K562 (cell line): ENCODE results near the gene FERMT3. TPM values are rescaled to one million over a fixed set of nuclear protein-coding genes. Genes with fewer than 3 reads are reported as not detected.
A peak's percentile ranks its signal among the peaks of the same experiment; 100 is the strongest.

ENCODE experiments used
- BCLAF1 ChIP-seq, 2 experiments: fragments of 450-650 bp in 1 of 2; IDR thresholded peaks; 2 replicates each; pipeline ENCODE4 v1.6.1; 2011 to 2017; ENCODE audit warnings: low read depth in 2 of 2, antibody characterized with exemption in 1 of 2, borderline replicate concordance in 1 of 2, low read length in 1 of 2, mild to moderate bottlenecking in 1 of 2, mixed read lengths in 1 of 2; ENCODE audit not compliant: control insufficient read depth in 1 of 2
- BMI1 ChIP-seq: fragments of 150-350 bp; IDR thresholded peaks from 2 replicates; pipeline ENCODE4 v1.6.1; 2014; ENCODE audit warnings: low read length
- CAMTA2 ChIP-seq: fragments of 250-450 bp; sonication (Bioruptor Pico); conservative IDR thresholded peaks from 2 replicates; pipeline ENCODE4 v1.5.1; 2022
- E2F5 ChIP-seq: sonication (generic); formaldehyde crosslinking; IDR thresholded peaks from 2 replicates; pipeline ENCODE4 v1.8.0; 2022; ENCODE audit warnings: mild to moderate bottlenecking, missing genetic modification reagents
- ESRRA ChIP-seq: fragments of 450-650 bp; IDR thresholded peaks from 2 replicates; pipeline ENCODE4 v1.6.1; 2014; ENCODE audit warnings: low read depth, mild to moderate bottlenecking, moderate library complexity, borderline replicate concordance
- FOXJ3 ChIP-seq: sonication (generic); formaldehyde crosslinking; IDR thresholded peaks from 2 replicates; pipeline ENCODE4 v1.4.0; 2020; ENCODE audit warnings: mild to moderate bottlenecking, missing genetic modification reagents
- FOXP4 ChIP-seq: sonication (generic); formaldehyde crosslinking; IDR thresholded peaks from 2 replicates; pipeline ENCODE4 v1.8.0; 2022; ENCODE audit warnings: mild to moderate bottlenecking, missing genetic modification reagents, borderline replicate concordance
- GABPA ChIP-seq: fragments of 200-800 bp; sonication (Bioruptor generic); conservative IDR thresholded peaks from 2 replicates; pipeline ENCODE4 v1.6.1; 2016; ENCODE audit warnings: low read depth, missing genetic modification characterization, missing compliant biosample characterization
- JUND ChIP-seq, 2 experiments: IDR thresholded peaks; 2 replicates in 1 of 2; 3 replicates in 1 of 2; pipeline ENCODE4 v1.6.1; 2011; ENCODE audit warnings: borderline replicate concordance in 2 of 2, low read depth in 2 of 2, low read length in 2 of 2, improper control_type of control experiment in 1 of 2, missing biosample characterization in 1 of 2, missing genetic modification characterization in 1 of 2, missing genetic modification reagents in 1 of 2
- KDM1A ChIP-seq, 2 experiments: fragments of 450-650 bp; IDR thresholded peaks; 2 replicates each; pipeline ENCODE4 v1.6.1; 2016; ENCODE audit warnings: mild to moderate bottlenecking in 2 of 2
- MAFG ChIP-seq: fragments of 450-650 bp; conservative IDR thresholded peaks from 2 replicates; pipeline ENCODE4 v1.6.1; 2016; ENCODE audit warnings: missing genetic modification characterization, missing compliant biosample characterization
- NFYB ChIP-seq: IDR thresholded peaks from 2 replicates; pipeline ENCODE4 v1.6.1; 2011; ENCODE audit warnings: mild to moderate bottlenecking, moderate library complexity; ENCODE audit not compliant: insufficient read length; ENCODE audit errors: extremely low read depth
- PHF8 ChIP-seq: fragments of 200-600 bp; sonication (generic); IDR thresholded peaks from 2 replicates; pipeline ENCODE4 v1.6.1; 2012; ENCODE audit warnings: mixed run types, mild to moderate bottlenecking, inconsistent platforms, low read length, moderate library complexity, borderline replicate concordance
- SIRT6 ChIP-seq: IDR thresholded peaks from one replicate; pipeline ENCODE4 v1.6.1; 2012; ENCODE audit warnings: low read depth, mild to moderate bottlenecking, control low read depth, inconsistent platforms, low read length, moderate library complexity
- SRSF1 ChIP-seq: fragments of 200-400 bp; formaldehyde crosslinking; IDR thresholded peaks from 2 replicates; pipeline ENCODE4 v1.6.1; 2017; ENCODE audit warnings: mild to moderate bottlenecking, low read depth, low read length, moderate library complexity
- STAG1 ChIP-seq: sonication (generic); formaldehyde crosslinking; IDR thresholded peaks from 2 replicates; pipeline ENCODE4 v1.5.0; 2020; ENCODE audit warnings: missing genetic modification reagents, borderline replicate concordance
- TAF1 ChIP-seq: IDR thresholded peaks from 2 replicates; pipeline ENCODE4 v1.6.1; 2011; ENCODE audit warnings: mild to moderate bottlenecking, low read length, moderate library complexity; ENCODE audit not compliant: insufficient read depth, control insufficient read depth, severe bottlenecking; ENCODE audit errors: extremely low read depth
- TRIM24 ChIP-seq, 2 experiments: fragments of 450-650 bp; IDR thresholded peaks; 2 replicates each; pipeline ENCODE4 v1.6.1; 2016
- WHSC1 ChIP-seq: IDR thresholded peaks from one replicate; pipeline ENCODE4 v1.6.1; 2012; ENCODE audit warnings: low read length, control low read depth, inconsistent platforms
- polyA plus RNA-seq, 8 experiments: library from polyadenylated mRNA; depleted of rRNA in 4 of 8; stranded (reverse) in 5 of 8; unstranded in 3 of 8; fragments of >200 nt; fragmentation: Nextera tagmentation in 2 of 8; fragmentation: Illumina TruSeq in 1 of 8; extraction: Ambion mirVana in 2 of 8; extraction: Trizol in 1 of 8; gene quantifications; 2 replicates each; pipeline versions ENCODE4 v1.2.1 to v1.2.3, GENCODE V29; 2011 to 2014; ENCODE audit warnings: inconsistent platforms in 1 of 8, missing spikeins in 1 of 8
- total RNA-seq, 7 experiments: library from RNA; depleted of rRNA in 6 of 7; stranded (reverse); fragments of >200 nt in 6 of 7; fragmentation: Illumina TruSeq in 2 of 7; extraction: Trizol in 2 of 7; gene quantifications; 2 replicates each; pipeline versions ENCODE4 v1.2.1 to v1.2.3, GENCODE V29; 2011 to 2021; ENCODE audit warnings: low replicate concordance in 1 of 7
- TF ChIP-seq, protein P1 (sequence below): sonication (generic); IDR thresholded peaks from 2 replicates; pipeline ENCODE4 v1.6.1; 2016

FERMT3 gene
- total and polyA plus RNA-seq, 9 of the 15 experiments (the other 6 are each of a cell fraction or from before 2014, with no cell fraction given) = 3.2 to 275 (median 79.7) TPM

- TF ChIP-seq TAF1 (no peak), MAFG (0 out of 2 replicates have a peak, but pooled peaks have one; percentile 40), FOXP4 (CRISPR knock-in tag) (no peak), SIRT6 (no peak), FOXJ3 (CRISPR knock-in tag) (no peak), JUND (IDR thresholded peaks at IDR 0.05; ENCODE audit: borderline replicate concordance, low read depth, low read length) (peak; percentile 46; the same call in 1 of the 2 replicates), JUND (tag; IDR thresholded peaks at IDR 0.05; ENCODE audit: borderline replicate concordance, low read depth, low read length) (no peak), NFYB (no peak), BCLAF1 (IDR thresholded peaks at IDR 0.05; ENCODE audit: borderline replicate concordance in 1 of 2, control insufficient read depth in 1 of 2, low read depth in 2 of 2, low read length in 1 of 2) (no peak), BMI1 (no peak), PHF8 (no peak), SRSF1 (no peak), ESRRA (no peak), KDM1A (IDR thresholded peaks at IDR 0.05) (peak; percentile 67 to 69; a peak in 3 of 4 replicates), GABPA (tag) (no peak), E2F5 (CRISPR knock-in tag) (no peak), TRIM24 (IDR thresholded peaks at IDR 0.05) (no peak), CAMTA2 (CRISPR knock-in tag) (no peak), WHSC1 (no peak), STAG1 (CRISPR knock-in tag) (no peak)
- TF ChIP-seq, protein P1, sequence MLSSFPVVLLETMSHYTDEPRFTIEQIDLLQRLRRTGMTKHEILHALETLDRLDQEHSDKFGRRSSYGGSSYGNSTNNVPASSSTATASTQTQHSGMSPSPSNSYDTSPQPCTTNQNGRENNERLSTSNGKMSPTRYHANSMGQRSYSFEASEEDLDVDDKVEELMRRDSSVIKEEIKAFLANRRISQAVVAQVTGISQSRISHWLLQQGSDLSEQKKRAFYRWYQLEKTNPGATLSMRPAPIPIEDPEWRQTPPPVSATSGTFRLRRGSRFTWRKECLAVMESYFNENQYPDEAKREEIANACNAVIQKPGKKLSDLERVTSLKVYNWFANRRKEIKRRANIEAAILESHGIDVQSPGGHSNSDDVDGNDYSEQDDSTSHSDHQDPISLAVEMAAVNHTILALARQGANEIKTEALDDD = peak; percentile 59; the same call in 1 of the 2 replicates
These were observed 32.7 kb upstream of the FERMT3 start (continued) for GRCh38 chr11:64173616-64174355.
